PFSK-1 (cell line): ENCODE data around the gene OSTF1.

Experiments
- FOXP2 ChIP-seq: optimal IDR thresholded peaks from 2 replicates; pipeline ENCODE3; 2011; ENCODE audit warnings: borderline replicate concordance, control low read depth, inconsistent platforms; ENCODE audit not compliant: insufficient read depth; ENCODE audit errors: extremely low read length, extremely low read depth
- POLR2AphosphoS5 ChIP-seq: IDR thresholded peaks from 2 replicates; pipeline ENCODE4 v1.6.1; 2012; ENCODE audit warnings: low read depth, mild to moderate bottlenecking, control low read depth, low read length, moderate library complexity
- REST ChIP-seq, 2 experiments: IDR thresholded peaks; 2 replicates each; pipeline versions ENCODE4 v1.6.1 to v1.8.0; 2011 to 2012; ENCODE audit warnings: low read depth in 2 of 2, low read length in 2 of 2, control low read depth in 1 of 2, inconsistent platforms in 1 of 2, mild to moderate bottlenecking in 1 of 2, moderate library complexity in 1 of 2; ENCODE audit not compliant: insufficient read depth in 1 of 2
- SIN3A ChIP-seq: IDR thresholded peaks from 2 replicates; pipeline ENCODE4 v1.6.1; 2012; ENCODE audit warnings: mild to moderate bottlenecking, low read length, moderate library complexity, borderline replicate concordance; ENCODE audit not compliant: insufficient read depth
- TAF1 ChIP-seq: IDR thresholded peaks from 2 replicates; pipeline ENCODE4 v1.6.1; 2012; ENCODE audit warnings: low read length, control low read depth, borderline replicate concordance; ENCODE audit not compliant: insufficient read depth

The OSTF1 gene

GRCh38 chr9:75102177-75102790 is 14.0 kb downstream of the OSTF1 start:
- TF ChIP-seq FOXP2 (no peak), POLR2AphosphoS5 (no peak), REST (IDR thresholded peaks at IDR 0.05; ENCODE audit: insufficient read depth in 1 of 2, low read depth in 2 of 2, low read length in 2 of 2) (no peak), TAF1 (no peak), SIN3A (no peak)

- TF ChIP-seq REST (IDR thresholded peaks at IDR 0.05; ENCODE audit: insufficient read depth in 1 of 2, low read depth in 2 of 2, low read length in 2 of 2) (no peak), POLR2AphosphoS5 (no peak), SIN3A (no peak), TAF1 (no peak), FOXP2 (no peak)
Observed at GRCh38 chr9:75104607-75105006, 16.3 kb downstream of the OSTF1 start.

GRCh38 chr9:75105019-75105540 is 16.8 kb downstream of the OSTF1 start:
- no peak for TF ChIP-seq FOXP2
- TF ChIP-seq TAF1: no peak
- TF ChIP-seq REST (IDR thresholded peaks at IDR 0.05; ENCODE audit: insufficient read depth in 1 of 2, low read depth in 2 of 2, low read length in 2 of 2): no peak
- no peak for TF ChIP-seq SIN3A
- TF ChIP-seq POLR2AphosphoS5: no peak

- TF ChIP-seq SIN3A (no peak), TAF1 (no peak), FOXP2 (no peak), POLR2AphosphoS5 (no peak), REST (IDR thresholded peaks at IDR 0.05; ENCODE audit: insufficient read depth in 1 of 2, low read depth in 2 of 2, low read length in 2 of 2) (no peak)
Observed at GRCh38 chr9:75105841-75106240, 17.5 kb downstream of the OSTF1 start.
